DMS153 treated with DMSO at 0.1 percent for 48 hours (cell line): ENCODE measurements around the gene ZNF335.
"Not testable (repeated sequence)": the region's sequence is repeated elsewhere in the genome, so short reads cannot be mapped to it uniquely, and the experiment has no call there.

ENCODE experiments used
- DNase-seq: peaks from one replicate; lab custom pipeline; 2025; ENCODE audit not compliant: unreplicated experiment; lab: John Stamatoyannopoulos, UW

The ZNF335 gene

DNA sequence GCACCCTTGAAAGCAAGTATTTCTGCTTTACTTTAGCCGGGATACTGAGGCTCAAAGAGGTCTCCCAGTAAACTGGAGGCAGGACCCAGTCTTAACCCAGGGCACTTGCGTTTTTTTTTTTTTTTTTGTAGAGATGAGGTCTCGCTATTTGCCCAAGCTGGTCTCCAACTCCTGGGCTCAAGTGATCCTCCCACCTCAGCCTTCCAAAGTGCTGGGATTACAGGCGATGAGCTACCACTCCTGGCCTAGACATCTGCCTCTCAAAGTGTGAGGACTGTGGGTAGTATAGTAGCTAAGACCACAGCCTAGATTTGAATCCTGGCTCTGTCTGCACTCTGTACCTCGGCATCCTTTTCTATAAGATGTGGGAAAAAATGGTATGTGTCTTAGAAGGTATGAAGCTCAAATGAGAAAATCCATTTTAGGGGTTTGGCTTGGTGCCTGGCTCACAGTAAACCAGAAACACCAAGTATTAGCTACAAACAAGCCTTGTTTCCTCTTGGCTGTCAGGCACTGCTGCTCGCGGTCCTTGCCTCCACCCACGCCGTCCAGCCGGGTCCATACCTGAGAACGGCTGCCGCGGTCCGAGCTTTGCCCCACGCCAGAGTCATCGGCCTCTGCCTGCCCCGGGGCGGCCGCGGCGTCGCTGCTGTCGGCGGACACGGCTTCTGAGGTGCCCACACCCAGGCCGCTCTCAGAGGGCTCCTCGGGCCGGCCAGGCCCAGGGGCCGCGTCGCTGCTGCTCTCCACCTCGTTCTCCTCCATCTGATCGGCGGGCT is 1.2 kb downstream of the ZNF335 start:
- DNase-seq = no peak

DNA sequence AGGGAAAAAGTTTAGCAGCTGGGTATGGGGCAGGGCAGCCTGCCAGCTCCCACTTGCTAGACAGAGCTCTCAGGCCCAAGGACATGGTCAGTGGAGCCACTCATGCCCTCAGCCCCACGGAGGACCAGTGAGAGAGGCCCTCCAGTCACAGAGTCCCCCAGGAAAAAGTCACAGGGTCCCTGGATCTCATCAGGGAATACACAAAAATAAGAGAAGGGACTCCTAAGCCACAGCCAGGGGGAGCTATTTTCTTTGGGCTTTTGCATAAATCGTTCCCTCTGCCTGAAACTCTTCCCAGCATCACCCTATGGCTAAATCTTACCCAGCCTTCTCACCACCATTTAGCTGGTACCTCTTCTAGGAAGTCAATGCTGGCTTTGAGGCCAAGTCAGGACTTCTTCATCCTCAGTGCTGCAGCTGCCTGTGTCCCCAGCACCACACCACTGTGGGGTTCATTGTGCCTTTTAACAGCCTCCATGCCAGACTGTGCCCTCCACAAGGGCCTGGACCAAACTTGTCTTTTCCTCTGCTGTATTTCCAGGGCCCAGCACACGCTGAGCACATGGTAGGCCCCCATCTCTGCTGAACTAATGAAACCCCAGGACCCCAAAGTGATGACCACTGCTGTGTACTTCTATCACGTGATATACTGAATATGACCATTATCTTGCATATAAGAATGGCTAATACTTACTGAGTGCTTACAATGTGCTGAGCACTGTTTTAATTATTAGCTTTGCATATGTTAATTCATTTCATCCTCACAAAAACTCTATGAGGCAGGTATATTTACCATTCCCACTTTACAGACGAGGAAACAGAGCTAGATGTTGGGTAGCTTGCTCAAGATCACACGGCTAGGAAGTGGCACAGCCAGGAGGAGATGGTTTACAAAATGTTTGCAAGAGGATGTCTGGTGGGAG is 2.0 kb downstream of the ZNF335 start:
- no peak for DNase-seq

DNA sequence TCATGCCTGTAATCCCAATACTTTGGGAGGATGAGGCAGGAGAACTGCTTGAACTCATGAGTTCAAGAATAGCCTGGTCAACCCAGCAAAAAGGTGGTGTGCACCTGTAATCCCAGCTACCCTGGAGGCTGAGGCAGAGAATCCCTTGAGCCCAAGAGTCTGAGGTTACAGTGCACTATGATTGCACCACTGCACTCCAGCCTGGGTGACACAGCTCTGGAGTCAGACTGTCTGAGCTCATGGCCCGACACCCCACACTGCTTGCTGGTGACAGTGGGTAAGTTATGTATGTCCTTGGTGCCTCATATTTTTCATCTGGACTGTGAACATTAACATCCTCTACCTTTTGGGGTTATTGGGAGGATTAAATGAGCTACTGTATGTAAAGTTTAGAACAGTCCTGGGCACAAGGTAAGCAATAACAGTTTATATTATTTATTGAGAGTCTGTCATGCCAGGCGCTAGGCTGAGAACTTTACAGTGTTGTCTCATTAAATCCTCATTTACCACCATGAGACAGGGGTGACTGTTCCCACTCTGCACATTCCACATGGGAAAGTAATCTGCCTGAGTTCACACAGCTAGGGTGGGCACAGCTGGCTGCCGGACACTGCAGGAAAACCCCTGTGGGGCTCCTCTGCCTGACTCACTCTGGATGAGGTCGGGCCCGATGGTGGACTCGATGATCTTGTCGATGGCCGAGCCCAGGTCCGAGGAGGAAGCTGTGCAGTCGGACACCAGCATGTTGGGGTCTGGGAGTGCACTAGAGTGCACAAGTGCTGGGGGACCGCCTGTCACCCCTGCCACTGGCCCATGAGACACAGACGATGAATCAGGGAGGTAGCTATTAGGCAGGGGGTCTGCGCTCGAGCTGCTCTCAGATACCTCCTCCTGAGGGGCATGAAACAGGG is 2.9 kb downstream of the ZNF335 start:
- DNase-seq = no peak

DNA sequence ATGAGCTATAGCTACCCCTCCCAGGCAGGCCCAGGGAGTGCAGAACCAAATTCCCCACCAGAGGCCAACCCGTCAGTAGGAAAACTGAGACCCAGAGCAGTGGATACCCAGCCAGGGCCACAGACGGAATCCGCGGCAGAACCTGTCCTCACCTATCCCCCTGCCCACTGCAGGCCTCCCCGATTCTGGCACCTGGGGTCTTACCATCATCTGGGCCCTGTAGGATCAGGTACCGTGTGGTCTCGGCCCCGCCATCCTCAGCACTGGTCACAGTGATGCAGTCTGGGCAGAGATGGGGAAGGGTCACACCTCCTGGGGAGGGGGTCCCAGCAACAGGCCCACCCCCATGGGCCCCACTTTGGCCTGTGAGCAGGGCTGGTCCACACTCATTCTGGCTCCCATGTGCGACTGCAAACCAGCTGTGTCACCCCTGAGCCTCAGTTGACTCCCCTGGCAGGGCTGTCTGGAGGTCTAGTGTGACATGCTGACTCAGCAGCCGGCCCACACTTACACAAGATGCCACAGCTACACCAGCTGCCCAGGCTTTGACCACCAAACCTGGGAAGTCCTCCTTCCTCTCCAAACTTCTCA is 3.8 kb downstream of the ZNF335 start:
- no peak for DNase-seq

DNA sequence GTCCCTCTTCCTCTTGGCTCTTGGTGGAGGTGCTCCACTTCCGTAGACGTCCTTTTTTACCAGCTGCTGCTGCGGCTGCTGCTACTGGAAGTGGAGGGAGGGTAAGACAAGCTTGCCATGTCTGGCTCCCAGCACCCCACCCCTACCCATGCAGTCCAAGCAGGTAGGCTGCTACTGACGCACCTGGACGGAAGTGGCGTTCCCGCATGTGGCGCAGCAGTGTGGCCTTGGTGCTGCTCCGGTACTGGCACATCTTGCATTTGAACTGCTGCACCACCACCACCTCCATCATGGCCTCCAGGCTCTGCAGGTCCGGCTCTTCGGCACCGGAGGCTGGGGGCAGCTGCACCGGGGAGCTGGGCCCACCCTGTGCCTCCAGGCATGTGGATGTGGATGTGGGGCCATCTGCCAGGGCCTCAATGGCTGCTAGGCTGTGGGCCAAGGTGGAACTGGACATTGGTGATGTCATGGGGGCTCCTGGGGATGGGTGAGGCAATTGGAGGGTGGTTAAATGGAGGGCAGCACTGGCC is 4.4 kb downstream of the ZNF335 start:
- DNase-seq = no peak

DNA sequence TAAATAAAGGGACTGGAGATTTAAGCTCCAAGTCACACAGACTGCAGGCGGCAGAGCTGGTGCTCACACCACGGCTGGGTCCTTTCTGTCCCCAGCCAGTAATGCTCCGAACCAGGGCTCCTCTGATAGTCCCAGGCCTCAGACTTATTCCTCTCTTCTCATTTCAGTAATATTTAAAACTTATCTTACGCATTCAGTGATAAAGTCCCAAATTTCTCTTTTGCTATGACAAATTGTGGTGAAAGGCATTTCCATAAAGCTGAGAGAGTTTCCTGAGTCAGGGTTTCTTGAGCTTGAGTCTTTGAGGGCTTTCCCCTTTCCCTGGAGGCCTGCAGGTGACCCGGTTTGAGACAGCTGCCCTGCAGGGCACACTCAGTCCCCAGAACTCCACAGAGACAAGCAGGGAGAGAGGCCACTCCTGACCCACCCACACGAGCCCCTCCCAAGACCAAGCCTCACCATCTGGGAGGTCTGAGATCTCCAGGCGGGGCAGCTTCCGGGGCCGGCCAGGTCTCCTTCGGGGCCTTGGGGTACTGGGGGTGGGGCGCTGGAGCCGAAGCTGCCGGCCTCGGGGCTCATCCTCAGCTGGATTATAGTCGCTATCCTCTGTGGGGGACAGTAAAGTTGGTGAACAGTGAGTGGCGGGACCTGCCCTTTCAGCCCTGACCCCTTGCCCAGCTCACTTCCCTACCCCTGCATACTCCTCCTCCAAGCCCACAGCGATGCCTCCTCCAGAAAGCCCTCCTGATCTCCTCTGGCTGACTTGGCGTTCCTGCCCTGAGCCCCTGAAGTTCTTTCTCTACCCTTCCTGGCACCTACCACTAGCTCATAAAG is 6.6 kb downstream of the ZNF335 start:
- DNase-seq = no peak

DNA sequence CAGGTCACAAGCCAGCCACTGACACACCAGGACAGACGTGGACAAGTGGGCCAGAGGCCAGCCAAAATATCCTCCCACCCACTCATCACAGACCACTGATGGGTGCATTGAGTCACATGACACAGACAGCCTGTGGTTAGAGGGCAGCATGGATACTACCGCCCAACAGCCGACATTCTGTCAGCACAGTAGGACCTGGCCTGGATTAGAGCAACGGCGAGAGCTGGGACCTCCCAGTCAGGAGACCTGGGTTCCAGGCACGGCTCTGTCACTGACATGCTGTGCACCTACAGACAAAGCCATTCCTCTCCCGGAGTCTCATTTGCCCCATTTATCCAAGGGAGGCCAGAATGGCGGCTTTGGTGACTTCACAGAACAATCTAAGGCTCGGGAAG is 8.0 kb downstream of the ZNF335 start:
- no peak for DNase-seq

DNA sequence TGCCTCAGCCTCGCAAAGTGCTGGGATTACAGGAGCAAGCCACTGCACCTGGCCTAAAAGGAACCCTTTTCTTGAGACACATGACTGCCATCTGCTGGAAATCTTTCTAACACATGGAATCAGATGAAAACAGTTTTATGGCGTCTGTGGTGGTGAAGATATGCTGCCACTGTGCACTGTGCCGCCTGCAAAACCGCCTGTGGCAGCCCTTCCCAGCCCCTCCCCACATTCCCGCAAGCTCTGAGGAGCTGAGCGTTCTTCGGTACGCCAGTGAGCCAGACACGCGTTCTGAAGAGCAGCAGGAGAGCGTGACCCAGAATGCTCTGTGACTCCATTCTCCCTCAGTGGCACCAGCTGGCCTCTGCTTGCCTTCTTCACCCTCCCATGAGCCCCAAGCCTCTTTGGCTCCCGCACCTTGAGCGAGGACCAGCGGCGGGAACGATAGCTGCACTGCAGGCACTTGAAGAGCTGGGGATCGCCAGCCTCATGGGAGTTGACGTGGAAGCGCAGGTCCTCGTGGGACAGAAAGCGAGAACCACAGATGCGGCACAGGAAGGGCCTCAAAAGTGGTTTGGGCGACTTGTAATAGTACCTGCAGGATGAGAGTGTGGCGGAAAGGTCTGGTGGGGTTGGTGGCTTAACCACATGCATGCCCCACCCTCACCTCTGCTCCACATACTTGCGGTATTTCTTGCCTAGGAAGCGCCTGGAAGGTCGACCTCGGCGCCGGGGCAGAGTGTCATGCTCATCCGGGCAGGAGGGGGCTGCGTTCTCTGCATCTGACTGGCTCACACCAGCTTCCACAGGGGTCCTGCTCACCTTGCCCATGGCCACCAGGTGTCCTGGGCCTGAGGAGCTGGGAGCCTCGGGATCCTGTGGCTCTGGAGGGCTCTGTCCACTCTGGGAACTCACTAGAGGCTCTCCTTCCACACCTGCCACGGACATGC is 8.7 kb downstream of the ZNF335 start:
- DNase-seq = peak; percentile 24

DNA sequence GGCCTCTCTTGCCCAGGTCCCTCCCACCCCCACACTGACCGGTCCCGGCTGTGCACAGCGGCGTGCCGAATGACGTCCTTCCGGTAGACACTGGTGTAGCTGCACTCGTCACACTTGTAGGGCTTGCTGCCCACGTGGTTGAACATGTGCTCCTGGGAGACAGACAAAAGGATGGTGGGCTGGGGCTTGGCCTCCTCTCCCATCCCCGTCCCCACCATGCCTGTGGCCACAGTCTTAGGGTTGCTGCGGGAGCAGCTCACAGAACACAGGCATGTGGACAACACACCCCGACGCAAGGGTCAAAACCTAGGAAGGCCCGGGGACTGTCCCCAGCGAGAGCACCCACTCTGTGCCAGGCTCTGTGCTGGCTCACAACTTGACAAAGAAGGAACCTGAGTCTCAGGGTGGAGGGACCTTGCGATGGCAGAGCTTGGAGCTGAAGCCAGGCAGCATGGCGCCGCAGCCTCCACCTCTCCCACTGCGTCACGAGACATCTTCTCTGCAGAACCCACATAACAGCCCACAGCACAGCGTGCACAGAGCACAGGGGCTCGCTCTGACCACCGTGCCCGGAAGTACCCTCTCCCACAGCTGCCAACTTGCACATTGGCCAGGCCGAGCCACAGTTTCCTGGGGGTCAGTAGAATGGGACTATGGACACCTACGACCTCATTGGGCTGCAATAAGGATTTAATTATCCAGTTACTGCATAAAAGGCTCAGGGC is 9.8 kb downstream of the ZNF335 start:
- DNase-seq = no peak

DNA sequence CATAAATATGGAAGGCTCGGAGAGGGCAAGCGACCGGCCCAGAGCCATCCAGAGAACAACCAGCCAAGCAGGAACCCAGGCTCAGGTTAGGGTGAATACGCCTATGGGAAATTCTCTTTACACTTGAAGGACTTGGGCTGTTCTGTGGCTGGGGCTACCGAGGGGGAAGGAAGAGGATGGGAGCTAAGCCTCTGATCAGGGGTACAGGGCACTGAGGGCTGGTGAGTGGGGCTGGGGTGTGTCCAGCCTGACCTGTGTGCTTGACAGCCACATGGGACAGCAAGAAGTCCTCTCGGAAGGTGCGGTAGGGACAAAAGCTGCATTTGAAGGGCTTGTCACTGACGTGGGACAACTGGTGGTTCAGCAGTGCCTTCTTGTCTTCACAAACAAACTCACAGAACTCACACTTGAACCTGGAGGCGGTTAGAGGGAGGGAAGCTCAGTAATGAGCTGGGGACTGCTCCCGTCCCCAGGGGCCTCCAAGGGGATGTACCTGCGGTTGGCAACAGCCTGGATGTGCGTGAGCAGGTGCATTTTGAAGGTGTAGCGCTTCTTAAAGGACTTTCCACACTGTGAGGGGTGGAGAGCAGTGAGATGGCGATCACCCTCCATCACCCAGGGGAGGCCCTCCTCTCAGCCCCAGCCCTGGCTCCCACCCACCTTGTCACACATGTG is 11.9 kb downstream of the ZNF335 start:
- DNase-seq = no peak

DNA sequence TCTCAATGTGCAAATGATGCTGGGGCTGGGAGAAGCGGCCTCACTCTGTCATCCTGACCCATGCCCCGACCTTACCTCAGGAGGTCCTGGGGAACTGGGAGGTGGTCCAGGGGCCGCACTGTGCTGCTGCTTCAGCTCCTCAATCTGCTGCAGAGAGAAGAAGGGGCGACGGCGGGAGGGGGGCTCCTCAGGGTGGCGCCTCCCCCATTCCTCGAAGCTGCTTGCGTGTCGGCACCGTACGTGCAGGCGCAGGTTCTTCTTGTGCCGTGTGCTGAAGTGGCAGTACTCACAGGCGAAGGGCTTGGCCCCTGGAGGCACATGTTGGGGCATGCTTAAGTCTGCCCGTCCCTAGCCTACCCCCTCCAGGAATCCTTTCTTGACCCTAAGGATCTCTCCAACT is 12.9 kb downstream of the ZNF335 start:
- DNase-seq = no peak

DNA sequence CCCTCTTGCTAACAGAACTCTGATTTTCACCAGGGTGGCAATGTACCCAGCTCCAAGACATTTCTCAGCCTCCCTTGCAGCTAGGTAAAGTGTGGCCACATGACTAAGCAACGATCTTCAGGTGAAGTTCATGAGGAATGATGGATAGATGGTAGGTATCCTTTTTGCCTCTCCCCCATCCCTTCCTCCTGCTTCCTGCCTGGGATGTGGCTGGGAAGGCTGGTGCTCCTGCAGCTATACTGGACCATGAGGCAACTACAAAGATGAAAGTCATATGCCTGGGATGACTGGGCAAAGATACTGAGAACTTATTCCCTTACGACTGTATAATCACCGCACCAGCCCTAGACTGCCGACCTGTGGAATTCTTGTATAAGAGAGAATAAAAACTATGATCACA is 13.4 kb downstream of the ZNF335 start:
- DNase-seq = no peak

DNA sequence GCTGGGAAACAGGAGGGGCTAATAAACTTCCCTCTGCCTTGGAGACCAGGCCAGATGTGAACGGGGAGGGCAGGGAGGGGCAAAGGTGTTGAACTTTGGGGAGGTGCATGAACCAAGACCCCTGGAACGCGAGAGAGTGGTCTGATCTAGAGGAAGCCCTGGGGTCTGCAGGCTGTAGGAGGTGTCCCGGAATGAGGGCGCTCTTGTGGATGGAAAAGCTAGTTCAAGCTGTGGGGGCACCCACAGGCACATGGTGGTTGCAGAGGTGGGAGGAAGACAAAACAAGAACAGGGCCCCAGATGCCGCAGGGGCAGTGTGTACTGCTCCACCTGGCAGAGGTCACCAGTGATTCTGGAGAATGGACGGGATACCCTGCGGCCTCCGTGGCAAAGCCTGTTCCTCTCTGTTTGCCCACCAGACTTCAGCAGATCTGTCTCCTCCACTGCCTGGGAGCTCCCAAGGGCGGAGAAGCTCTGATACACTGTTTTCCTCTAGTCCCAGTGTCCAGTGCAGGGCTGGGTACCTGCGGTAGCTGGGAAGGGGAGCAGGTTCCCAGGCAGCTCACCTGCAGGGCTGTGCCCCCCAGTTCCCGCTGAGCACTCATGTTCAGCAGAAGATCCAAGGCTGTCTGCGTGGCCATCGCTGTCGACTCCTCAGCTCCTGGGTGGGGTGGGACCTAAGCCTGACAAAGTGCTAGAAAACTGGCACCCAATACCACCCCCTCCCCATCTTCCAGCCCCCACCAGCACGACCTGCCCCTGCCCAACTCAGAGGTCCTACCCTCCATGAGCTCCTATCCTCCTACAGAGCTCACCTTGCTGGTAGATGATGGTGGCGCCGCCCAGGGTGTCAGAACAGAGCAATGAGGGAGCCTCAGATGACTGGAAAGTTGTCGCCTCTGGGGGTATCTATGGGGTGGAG is 14.7 kb downstream of the ZNF335 start:
- DNase-seq = no peak

DNA sequence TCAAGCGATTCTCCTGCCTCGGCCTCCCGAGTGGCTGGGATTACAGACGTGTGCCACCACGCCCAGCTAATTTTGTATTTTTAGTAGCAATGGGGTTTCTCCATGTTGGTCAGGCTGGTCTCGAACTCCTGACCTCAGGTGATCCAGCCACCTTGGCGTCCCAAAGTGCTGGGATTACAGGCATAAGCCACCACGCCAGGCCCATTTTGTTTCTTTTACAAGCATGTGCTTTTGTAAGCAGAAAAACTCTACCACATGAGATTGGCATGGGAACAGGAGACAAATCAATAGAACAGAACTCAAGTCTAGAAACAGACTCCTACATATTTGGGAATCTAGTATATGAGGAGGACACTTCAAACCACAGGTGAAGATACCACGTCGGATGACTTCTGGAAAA is 15.7 kb downstream of the ZNF335 start:
- DNase-seq = not testable (repeated sequence)

DNA sequence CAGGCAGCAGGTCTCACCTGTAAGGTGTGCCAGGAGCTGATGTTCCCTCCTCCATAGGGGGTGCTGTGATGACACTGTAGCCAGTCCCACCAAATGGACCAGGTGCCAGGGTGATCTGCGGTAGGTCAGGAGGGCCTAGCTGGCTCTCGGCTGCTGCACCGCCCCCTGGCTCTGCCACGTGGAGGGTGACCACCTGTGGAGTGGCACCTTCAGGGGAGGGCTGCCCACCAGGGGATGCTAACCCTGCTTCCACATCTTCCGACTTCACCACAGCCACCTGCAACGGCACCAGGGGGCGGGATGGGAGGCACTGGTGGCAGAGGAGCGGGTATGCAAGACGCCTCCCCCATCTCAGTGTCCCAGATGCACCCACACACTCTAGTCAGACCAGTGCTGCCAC is 18.3 kb downstream of the ZNF335 start:
- no peak for DNase-seq

DNA sequence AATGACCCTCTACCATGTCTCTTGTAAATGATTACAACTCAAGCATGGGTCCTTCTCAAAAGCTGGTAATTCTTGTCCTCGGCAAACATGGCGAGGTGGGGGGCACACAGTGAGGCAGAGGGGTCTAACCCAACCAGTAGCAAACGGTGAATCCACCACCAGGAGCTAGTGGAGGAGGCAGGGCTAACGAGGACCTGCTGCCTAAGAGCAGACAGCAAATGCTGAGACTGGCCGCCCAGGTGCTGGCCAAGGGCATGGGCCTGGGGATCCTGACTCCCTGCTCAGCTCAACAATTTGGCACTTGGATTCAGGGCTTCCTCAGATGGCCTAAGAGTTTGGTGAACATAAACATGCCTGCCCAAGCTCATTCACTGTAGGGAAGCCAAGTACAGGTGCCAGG is 19.1 kb downstream of the ZNF335 start:
- no peak for DNase-seq
